H1 (cell line): Measurements from ENCODE around the gene SF3B1. TPM values are rescaled to one million over a fixed set of nuclear protein-coding genes. Genes with fewer than 3 reads are reported as not detected.

Experiments
- CTCF ChIA-PET: fragments of 300-600 bp; sonication (Branson Sonifier 250); formaldehyde crosslinking; loops from one replicate; lab custom pipeline; 2021; ENCODE audit not compliant: partially characterized antibody; lab: Charles Lee
- POLR2A ChIA-PET: fragments of 300-600 bp; sonication (Branson Sonifier 250); formaldehyde crosslinking; loops from one replicate; lab custom pipeline; 2021; ENCODE audit warnings: inconsistent platforms; ENCODE audit not compliant: partially characterized antibody; lab: Charles Lee
- DNase-seq, 2 experiments: peaks; one replicate each; pipeline versions ENCODE4 v3.0.0 to v3.0.0-alpha.2; 2010 to 2022; ENCODE audit warnings: low spot score in 2 of 2, low read depth in 1 of 2, mixed read lengths in 1 of 2
- FAIRE-seq: peaks from 2 replicates; lab custom pipeline; 2011; peaks lifted over from hg19 to GRCh38; lab: Jason Lieb, UNC
- H2AFZ ChIP-seq: 2 replicates; pipeline ENCODE4 v1.8.1; 2012; ENCODE audit warnings: low read length, inconsistent platforms
- H2AK5ac ChIP-seq: 2 replicates; pipeline ENCODE4 v1.6.1; 2013; ENCODE audit warnings: low read depth, low read length
- H2BK120ac ChIP-seq: replicated peaks from 2 replicates; pipeline ENCODE3; 2013; ENCODE audit warnings: low read depth, low read length, inconsistent platforms
- H2BK12ac ChIP-seq: 2 replicates; pipeline ENCODE4 v1.6.1; 2013; ENCODE audit warnings: low read depth, low read length
- H2BK15ac ChIP-seq: 2 replicates; pipeline ENCODE4 v1.6.1; 2013; ENCODE audit warnings: low read length
- H2BK20ac ChIP-seq: 2 replicates; pipeline ENCODE4 v1.6.1; 2013; ENCODE audit warnings: low read length
- H2BK5ac ChIP-seq: 2 replicates; pipeline ENCODE4 v1.6.1; 2013; ENCODE audit warnings: low read depth, low read length
- H3K14ac ChIP-seq: 2 replicates; pipeline ENCODE4 v1.6.1; 2013; ENCODE audit warnings: inconsistent platforms; ENCODE audit not compliant: insufficient read length
- H3K18ac ChIP-seq: 2 replicates; pipeline ENCODE4 v1.6.1; 2013; ENCODE audit warnings: low read length; ENCODE audit errors: extremely low read depth
- H3K23ac ChIP-seq: 2 replicates; pipeline ENCODE4 v1.6.1; 2013; ENCODE audit warnings: inconsistent platforms; ENCODE audit not compliant: insufficient read length
- H3K23me2 ChIP-seq: 2 replicates; pipeline ENCODE4 v1.6.1; 2013; ENCODE audit warnings: low read depth, low read length
- H3K27ac ChIP-seq: 2 replicates; pipeline ENCODE4 v1.6.1; 2011; ENCODE audit warnings: low read depth, low read length, inconsistent platforms
- H3K27me3 ChIP-seq, 4 experiments: replicated peaks in 1 of 4; 1 replicate in 1 of 4; 2 replicates in 3 of 4; pipeline versions ENCODE4 v1.6.1 to v1.8.1; 2011 to 2013; ENCODE audit warnings: low read length in 3 of 4, mild to moderate bottlenecking in 3 of 4, inconsistent platforms in 2 of 4, mixed read lengths in 2 of 4, moderate library complexity in 1 of 4; ENCODE audit not compliant: control insufficient read depth in 3 of 4, insufficient read depth in 3 of 4; ENCODE audit errors: extremely low read depth in 1 of 4
- H3K36me3 ChIP-seq, 4 experiments: 2 replicates each; pipeline versions ENCODE4 v1.6.1 to v1.8.1; 2011 to 2013; ENCODE audit warnings: mild to moderate bottlenecking in 4 of 4, low read length in 3 of 4, moderate library complexity in 2 of 4, control low read depth in 1 of 4, inconsistent platforms in 1 of 4; ENCODE audit not compliant: insufficient read depth in 4 of 4, control insufficient read depth in 2 of 4
- H3K4ac ChIP-seq: replicated peaks from 2 replicates; pipeline ENCODE3; 2013; ENCODE audit warnings: low read length, low read depth, mixed read lengths, inconsistent platforms; ENCODE audit not compliant: insufficient read length
- H3K4me1 ChIP-seq, 4 experiments: replicated peaks in 1 of 4; 1 replicate in 1 of 4; 2 replicates in 3 of 4; pipeline versions ENCODE4 v1.6.1 to v1.8.1; 2011 to 2013; ENCODE audit warnings: low read length in 3 of 4, inconsistent platforms in 2 of 4, mixed read lengths in 1 of 4; ENCODE audit not compliant: insufficient read depth in 4 of 4, control insufficient read depth in 3 of 4
- H3K4me2 ChIP-seq, 2 experiments: 2 replicates each; pipeline versions ENCODE4 v1.6.1 to v1.8.1; 2011 to 2013; ENCODE audit warnings: low read depth in 2 of 2, low read length in 2 of 2, control low read depth in 1 of 2, inconsistent platforms in 1 of 2, mild to moderate bottlenecking in 1 of 2; ENCODE audit not compliant: insufficient read depth in 1 of 2
- H3K4me3 ChIP-seq, 4 experiments: fragments of 200-600, 300-600 bp in 1 of 4; sonication (generic), shearing (Covaris generic), sonication (Bioruptor Twin) in 1 of 4; 2 replicates each; pipeline versions ENCODE4 v1.5.1 to v1.8.1; 2011 to 2016; ENCODE audit warnings: low read length in 4 of 4, low read depth in 3 of 4, control low read depth in 2 of 4, inconsistent platforms in 2 of 4, mild to moderate bottlenecking in 2 of 4, mixed read lengths in 1 of 4, moderate library complexity in 1 of 4; ENCODE audit not compliant: insufficient read depth in 2 of 4; ENCODE audit errors: extremely low read depth in 1 of 4
- H3K56ac ChIP-seq: replicated peaks from 2 replicates; pipeline ENCODE3; 2013; ENCODE audit warnings: low read depth, mild to moderate bottlenecking, mixed read lengths, low read length, inconsistent platforms; ENCODE audit not compliant: insufficient read length
- H3K79me1 ChIP-seq: 2 replicates; pipeline ENCODE4 v1.6.1; 2013; ENCODE audit warnings: low read depth, low read length, control low read depth
- H3K79me2 ChIP-seq, 2 experiments: 2 replicates each; pipeline versions ENCODE4 v1.6.1 to v1.8.1; 2012 to 2013; ENCODE audit warnings: low read length in 2 of 2, mild to moderate bottlenecking in 2 of 2, inconsistent platforms in 1 of 2; ENCODE audit not compliant: insufficient read depth in 2 of 2, control insufficient read depth in 1 of 2
- H3K9ac ChIP-seq, 4 experiments: replicated peaks in 1 of 4; 1 replicate in 1 of 4; 2 replicates in 3 of 4; pipeline versions ENCODE4 v1.6.1 to v1.8.1; 2011 to 2013; ENCODE audit warnings: low read depth in 3 of 4, low read length in 3 of 4, control low read depth in 2 of 4, mild to moderate bottlenecking in 2 of 4, moderate library complexity in 2 of 4, inconsistent platforms in 1 of 4; ENCODE audit errors: extremely low read depth in 1 of 4
- H3K9me3 ChIP-seq, 2 experiments: 2 replicates each; pipeline versions ENCODE4 v1.6.1 to v1.8.1; 2012 to 2013; ENCODE audit warnings: mild to moderate bottlenecking in 2 of 2, moderate library complexity in 2 of 2, control low read depth in 1 of 2, inconsistent platforms in 1 of 2, low read depth in 1 of 2, low read length in 1 of 2, mixed read lengths in 1 of 2; ENCODE audit not compliant: insufficient read depth in 2 of 2
- H4K20me1 ChIP-seq, 2 experiments: replicated peaks in 1 of 2; 2 replicates each; pipeline versions ENCODE3 to v1.8.1; 2011 to 2013; ENCODE audit warnings: inconsistent platforms in 2 of 2, low read length in 2 of 2, mild to moderate bottlenecking in 1 of 2; ENCODE audit not compliant: insufficient read depth in 2 of 2, control insufficient read depth in 1 of 2
- H4K5ac ChIP-seq: 2 replicates; pipeline ENCODE4 v1.6.1; 2013; ENCODE audit warnings: low read length, low read depth, mixed read lengths, inconsistent platforms; ENCODE audit not compliant: insufficient read length
- H4K8ac ChIP-seq: 2 replicates; pipeline ENCODE4 v1.8.0; 2013; ENCODE audit warnings: mild to moderate bottlenecking, moderate library complexity, low read length, inconsistent platforms; ENCODE audit not compliant: insufficient read depth; ENCODE audit errors: extremely low read depth
- H4K91ac ChIP-seq: replicated peaks from 2 replicates; pipeline ENCODE3; 2013; ENCODE audit warnings: low read length, mixed read lengths, inconsistent platforms; ENCODE audit not compliant: insufficient read length
- HDAC6 ChIP-seq: IDR thresholded peaks from one replicate; pipeline ENCODE4 v1.7.1; 2012; ENCODE audit warnings: low read depth, mild to moderate bottlenecking, inconsistent platforms, low read length, moderate library complexity
- RAD21 ChIP-seq, 2 experiments: IDR thresholded peaks in 1 of 2; conservative IDR thresholded peaks in 1 of 2; 2 replicates each; pipeline ENCODE4 v1.6.1; 2011; ENCODE audit warnings: low read depth in 2 of 2, low read length in 2 of 2, improper control_type of control experiment in 1 of 2, inconsistent platforms in 1 of 2, mild to moderate bottlenecking in 1 of 2, moderate library complexity in 1 of 2
- WGBS, 2 experiments: shearing (Covaris generic) in 1 of 2; methylation state at CpG; one replicate each; pipeline versions ENCODE4 v1.1.6 to v1.1.7; 2013 to 2015; ENCODE audit warnings: low lambda C conversion rate in 2 of 2, mixed read lengths in 2 of 2, inconsistent platforms in 1 of 2, low coverage in 1 of 2, missing lambda C conversion rate in 1 of 2; ENCODE audit not compliant: insufficient replicate concordance in 2 of 2, insufficient coverage in 1 of 2, insufficient read length in 1 of 2; ENCODE audit errors: extremely low coverage in 1 of 2, missing lambda C conversion rate in 1 of 2; 5-methylcytosine and 5-hydroxymethylcytosine counted together
- polyA plus RNA-seq, 7 experiments: library from polyadenylated mRNA; depleted of rRNA in 3 of 7; stranded (reverse) in 5 of 7; unstranded in 2 of 7; fragments of >200 nt in 5 of 7; fragments of 200-250 nt in 2 of 7; gene quantifications; 1 replicate in 5 of 7; 2 replicates in 1 of 7; 4 replicates in 1 of 7; pipeline versions ENCODE4 v1.2.1 to v1.2.3, GENCODE V29; 2011 to 2013; ENCODE audit warnings: missing spikeins in 2 of 7, mixed read lengths in 2 of 7
- total RNA-seq: library from RNA; stranded (reverse); fragmentation: NEBNext Ultra II Directional; extraction: Animal tissue kit (Norgen Biotek cat#: 25700); gene quantifications from 2 replicates; pipeline ENCODE4 v1.2.1, GENCODE V29; 2021

SF3B1 gene
- total and polyA plus RNA-seq, 2 of the 8 experiments (the other 6 are each of a cell fraction or from before 2014, with no cell fraction given) = 320 to 403 TPM

DNA sequence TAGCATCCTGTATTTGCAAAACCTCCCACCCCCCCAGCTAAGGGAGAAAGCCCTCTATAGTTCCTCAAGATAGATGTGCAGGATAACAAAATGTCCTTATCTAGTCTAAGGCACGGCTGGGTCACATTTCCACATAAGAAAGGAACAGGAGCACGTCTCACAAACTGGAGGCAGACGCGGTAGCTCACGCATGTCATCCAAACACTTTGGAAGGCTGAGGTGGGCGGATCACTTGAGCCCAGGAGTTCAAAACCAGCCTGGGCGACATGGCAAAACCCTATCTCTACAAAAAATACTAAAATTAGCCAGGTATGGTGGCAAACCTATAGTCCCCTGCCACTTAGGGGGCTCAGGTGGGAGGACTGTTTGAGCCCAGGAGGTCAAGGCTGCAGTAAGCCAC is 9.3 kb downstream of the SF3B1 start:
- H2BK120ac ChIP-seq = no peak overlapping the region
- CTCF ChIA-PET = no interaction called here
- no peak overlapping the region for H2BK15ac ChIP-seq
- WGBS, 2 experiments = 95% methylated on average over 7 of the region's 7 CpGs; no CpG with 5 or more reads in 1 of the 2 experiments
- no peak overlapping the region for H3K27ac ChIP-seq
- no peak overlapping the region for H3K56ac ChIP-seq
- DNase-seq (no peak), FAIRE-seq (no peak)
- no peak overlapping the region; the same call in 1 of the 2 replicates for H3K18ac ChIP-seq
- no peak for TF ChIP-seq HDAC6
- no peak for TF ChIP-seq RAD21 (IDR thresholded peaks at IDR 0.05 in 1 of 2, conservative IDR thresholded peaks at IDR 0.05 in 1 of 2; ENCODE audit: low read depth in 2 of 2, low read length in 2 of 2)
- no peak overlapping the region for H2BK5ac ChIP-seq
- H4K5ac ChIP-seq = no peak overlapping the region
- no peaks in the 10 kb centered on the region for H3K27me3 ChIP-seq
- H4K20me1 ChIP-seq = peaks cover 21 to 36% of the 10 kb centered on the region in 2 experiments
- H2BK20ac ChIP-seq = no peak overlapping the region
- H3K4ac ChIP-seq = no peak overlapping the region
- H3K4me2 ChIP-seq = no peak overlapping the region
- H3K4me1 ChIP-seq = peaks cover 0 to 3% (median under 1%) of the 10 kb centered on the region in 4 experiments; a peak in 2 of 7 replicates
- POLR2A ChIA-PET = interaction anchor here (0.6 to 3.5 kb wide), 9 partner anchors 10 to 73 kb away, joined by 3 to 14 read pairs (median 4); no protein-coding TSS in a partner anchor
- no peaks in the 10 kb centered on the region for H3K9me3 ChIP-seq
- H4K91ac ChIP-seq = no peak overlapping the region
- H3K23me2 ChIP-seq = no peaks in the 10 kb centered on the region
- H3K36me3 ChIP-seq = peaks cover 7 to 41% (median 19%) of the 10 kb centered on the region in 4 experiments; a peak in 7 of 8 replicates
- no peak overlapping the region for H3K23ac ChIP-seq
- H3K4me3 ChIP-seq = no peak overlapping the region
- no peak overlapping the region for H3K9ac ChIP-seq
- no peak overlapping the region for H2AK5ac ChIP-seq
- no peak overlapping the region for H4K8ac ChIP-seq
- peaks cover 58 to 98% of the 10 kb centered on the region in 2 experiments for H3K79me2 ChIP-seq
- H3K79me1 ChIP-seq = 0 out of 2 replicates have a peak, but pooled peaks cover 2% of the 10 kb centered on the region
- no peak overlapping the region for H2BK12ac ChIP-seq
- H2AFZ ChIP-seq = no peak overlapping the region
- H3K14ac ChIP-seq = no peak overlapping the region
